GM12878 (cell line): ENCODE measurements around the gene SH2B3. TPM values are rescaled to one million over a fixed set of nuclear protein-coding genes. Genes with fewer than 3 reads are reported as not detected.

Source experiments
- ATAC-seq: fragments of 200-7000 bp; cut with Tn5 transposase; 3 replicates; pipeline ENCODE4 v1.9.1; 2020; ENCODE audit warnings: mild to moderate bottlenecking, moderate library complexity
- BruUV-seq: library from RNA; stranded (reverse); fragments of 400-500 nt; replicated peaks from 2 replicates; lab custom pipeline; 2021; lab: Mats Ljungman, UMichigan
- CTCF ChIA-PET: fragments of 300-600 bp; sonication (Branson Sonifier 250); formaldehyde crosslinking; extraction: SDS; loops from one replicate; lab custom pipeline; 2021; ENCODE audit warnings: inconsistent platforms; lab: Yijun Ruan, JAX
- POLR2A ChIA-PET: fragments of 350-600 bp; formaldehyde crosslinking; extraction: SDS; loops from one replicate; lab custom pipeline; 2021; ENCODE audit warnings: inconsistent platforms; lab: Charles Lee
- RAD21 ChIA-PET: fragments of 300-600 bp; sonication (Branson Sonifier 250); formaldehyde crosslinking; loops from one replicate; lab custom pipeline; 2023; ENCODE audit warnings: antibody characterized with exemption; ENCODE audit not compliant: unreplicated experiment; lab: Charles Lee
- SMC1A ChIA-PET: fragments of 300-600 bp; sonication (Branson Sonifier 250); formaldehyde crosslinking; loops from one replicate; lab custom pipeline; 2023; ENCODE audit not compliant: unreplicated experiment, uncharacterized antibody; lab: Charles Lee
- DNase-seq: peaks from one replicate; pipeline ENCODE4 v3.0.0-alpha.2; 2011; ENCODE audit warnings: low read depth, low spot score
- FAIRE-seq: peaks from 3 replicates; lab custom pipeline; 2011; peaks lifted over from hg19 to GRCh38; lab: Jason Lieb, UNC
- H2AFZ ChIP-seq: 2 replicates; pipeline ENCODE4 v1.6.0; 2011; ENCODE audit warnings: low read depth, low read length, control low read depth; ENCODE audit not compliant: control insufficient read depth
- H3K27ac ChIP-seq: 2 replicates; pipeline ENCODE4 v1.5.1; 2011; ENCODE audit warnings: control low read depth; ENCODE audit not compliant: control insufficient read depth, insufficient read depth
- H3K27me3 ChIP-seq, 2 experiments: replicated peaks in 1 of 2; 2 replicates each; pipeline versions ENCODE4 v1.6.0 to v1.6.1; 2011; ENCODE audit warnings: low read length in 1 of 2; ENCODE audit not compliant: control insufficient read depth in 2 of 2, insufficient read depth in 2 of 2
- H3K36me3 ChIP-seq, 2 experiments: 2 replicates each; pipeline ENCODE4 v1.5.1; 2011; ENCODE audit warnings: low read length in 1 of 2; ENCODE audit not compliant: control insufficient read depth in 2 of 2, insufficient read depth in 2 of 2
- H3K4me1 ChIP-seq: 2 replicates; pipeline ENCODE4 v1.6.1; 2011; ENCODE audit warnings: mild to moderate bottlenecking, low read length, moderate library complexity, mixed read lengths; ENCODE audit not compliant: control insufficient read depth, insufficient read depth
- H3K4me2 ChIP-seq: 2 replicates; pipeline ENCODE4 v1.6.0; 2011; ENCODE audit warnings: control low read depth; ENCODE audit not compliant: control insufficient read depth, insufficient read depth
- H3K4me3 ChIP-seq: fragments of 200-600 bp; sonication (generic); 2 replicates; pipeline ENCODE4 v1.5.1; 2016
- H3K79me2 ChIP-seq: 2 replicates; pipeline ENCODE4 v1.6.0; 2011; ENCODE audit warnings: low read length; ENCODE audit not compliant: control insufficient read depth, insufficient read depth
- H3K9ac ChIP-seq: 2 replicates; pipeline ENCODE4 v1.8.0; 2011; ENCODE audit warnings: low read length, control low read depth, mixed read lengths; ENCODE audit not compliant: control insufficient read depth, insufficient read depth
- H3K9me3 ChIP-seq: replicated peaks from 3 replicates; pipeline ENCODE4 v1.5.1; 2011; ENCODE audit warnings: mild to moderate bottlenecking, low read length; ENCODE audit not compliant: control insufficient read depth, insufficient read depth
- H4K20me1 ChIP-seq: 2 replicates; pipeline ENCODE4 v1.6.0; 2011; ENCODE audit not compliant: control insufficient read depth, insufficient read depth
- CBX3 ChIP-seq: fragments of 200-600 bp; sonication (generic); IDR thresholded peaks from 2 replicates; pipeline ENCODE4 v1.6.1; 2016; ENCODE audit warnings: low read depth, borderline replicate concordance
- CHD1 ChIP-seq: IDR thresholded peaks from 2 replicates; pipeline ENCODE4 v1.6.1; 2012; ENCODE audit warnings: low read depth, low read length, improper control_type of control experiment
- FOXK2 ChIP-seq: fragments of 450-650 bp; IDR thresholded peaks from 2 replicates; pipeline ENCODE4 v1.6.1; 2017; ENCODE audit warnings: mild to moderate bottlenecking, moderate library complexity
- HCFC1 ChIP-seq: fragments of 150-350 bp; IDR thresholded peaks from 2 replicates; pipeline ENCODE4 v1.6.1; 2014; ENCODE audit warnings: low read length
- MEF2B ChIP-seq: fragments of 450-650 bp; IDR thresholded peaks from 2 replicates; pipeline ENCODE4 v1.6.1; 2018; ENCODE audit warnings: mild to moderate bottlenecking, moderate library complexity; ENCODE audit not compliant: partially characterized antibody, poor library complexity, severe bottlenecking
- MXI1 ChIP-seq: fragments of 150-350 bp; IDR thresholded peaks from 2 replicates; pipeline ENCODE4 v1.6.1; 2011; ENCODE audit warnings: low read depth, mild to moderate bottlenecking, inconsistent platforms, low read length, improper control_type of control experiment
- NR2C1 ChIP-seq: fragments of 450-650 bp; IDR thresholded peaks from 2 replicates; pipeline ENCODE4 v1.6.1; 2017; ENCODE audit warnings: antibody characterized with exemption, mild to moderate bottlenecking, moderate library complexity
- PML ChIP-seq: IDR thresholded peaks from 2 replicates; pipeline ENCODE4 v1.6.1; 2012; ENCODE audit warnings: low read length, inconsistent platforms
- POU2F2 ChIP-seq: IDR thresholded peaks from 3 replicates; pipeline ENCODE4 v1.6.1; 2011; ENCODE audit warnings: low read depth, mild to moderate bottlenecking, low read length, borderline replicate concordance
- SIX5 ChIP-seq: IDR thresholded peaks from 2 replicates; pipeline ENCODE4 v1.6.1; 2011; ENCODE audit warnings: mild to moderate bottlenecking, low read depth, low read length, moderate library complexity; ENCODE audit not compliant: severe bottlenecking
- SUPT20H ChIP-seq: IDR thresholded peaks from 2 replicates; pipeline ENCODE4 v1.6.1; 2011; ENCODE audit warnings: low read depth, mild to moderate bottlenecking, low read length, moderate library complexity, borderline replicate concordance; ENCODE audit not compliant: control insufficient read depth
- SUZ12 ChIP-seq: fragments of 200-600 bp; sonication (generic); IDR thresholded peaks from one replicate; pipeline ENCODE4 v1.6.1; 2018; ENCODE audit warnings: antibody characterized with exemption, mild to moderate bottlenecking; ENCODE audit not compliant: unreplicated experiment
- TCF7 ChIP-seq: IDR thresholded peaks from 2 replicates; pipeline ENCODE4 v1.6.1; 2014; ENCODE audit warnings: antibody characterized with exemption, borderline replicate concordance
- WGBS: methylation state at CpG from one replicate; pipeline ENCODE4 v1.1.6; 2016; ENCODE audit warnings: low lambda C conversion rate; ENCODE audit not compliant: insufficient replicate concordance, insufficient coverage; ENCODE audit errors: missing lambda C conversion rate; 5-methylcytosine and 5-hydroxymethylcytosine counted together
- in situ Hi-C: fragments of 300-500 bp; cut with MboI; formaldehyde crosslinking; loops from 9 replicates; pipeline ENCODE4 v1.14.3; 2018; ENCODE audit warnings: mixed read lengths
- intact Hi-C: fragments of 100-400 bp; cut with micrococcal nuclease; formaldehyde crosslinking; loops from one replicate; pipeline ENCODE4 v1.14.2; 2022; ENCODE audit not compliant: unreplicated experiment
- polyA plus RNA-seq, 11 experiments: library from polyadenylated mRNA; depleted of rRNA in 4 of 11; unstranded in 6 of 11; stranded (reverse) in 5 of 11; fragments of >200 nt; fragmentation: Nextera tagmentation in 4 of 11; fragmentation: Illumina TruSeq in 1 of 11; extraction: Ambion mirVana in 4 of 11; extraction: Trizol in 1 of 11; gene quantifications; 1 replicate in 1 of 11; 2 replicates in 10 of 11; pipeline versions ENCODE4 v1.2.1 to v1.2.3, GENCODE V29; 2011 to 2016; ENCODE audit warnings: inconsistent platforms in 2 of 11, missing spikeins in 2 of 11, low read depth in 1 of 11
- total RNA-seq, 4 experiments: library from RNA; depleted of rRNA in 3 of 4; stranded (reverse); fragments of >200 nt in 3 of 4; fragmentation: Illumina TruSeq in 1 of 4; extraction: Trizol in 1 of 4; gene quantifications; 2 replicates each; pipeline versions ENCODE4 v1.2.1 to v1.2.3, GENCODE V29; 2013 to 2021
- TF ChIP-seq, protein P1 (sequence below): fragments of 450-650 bp; IDR thresholded peaks from 2 replicates; pipeline ENCODE4 v1.6.1; 2014; ENCODE audit warnings: mild to moderate bottlenecking
- TF ChIP-seq, protein P2 (sequence below): fragments of 150-350 bp; IDR thresholded peaks from 2 replicates; pipeline ENCODE4 v1.6.1; 2014; ENCODE audit warnings: mild to moderate bottlenecking, low read depth, low read length
- TF ChIP-seq, protein P3 (sequence below): fragments of 450-650 bp; formaldehyde crosslinking; IDR thresholded peaks from 2 replicates; pipeline ENCODE4 v1.5.0; 2022; ENCODE audit warnings: mild to moderate bottlenecking, missing genetic modification characterization

The SH2B3 gene
- total and polyA plus RNA-seq, 10 of the 15 experiments (the other 5 are each of a cell fraction or from before 2014, with no cell fraction given): 5.8 to 46.4 (median 23.3) TPM

- no peak overlapping the region for H3K4me2 ChIP-seq
- no peak overlapping the region for H3K9ac ChIP-seq
- RAD21 ChIA-PET: interaction anchor here (1.0 to 22.6 kb wide), 2 partner anchors 51 to 59 kb away, joined by 4 to 804 read pairs; partner anchors contain the start of gene SH2B3
- in situ Hi-C loops (no loop called here), intact Hi-C loops (no loop called here)
- peaks cover 17 to 19% of the 10 kb centered on the region in 2 experiments for H3K36me3 ChIP-seq
- no peaks in the 10 kb centered on the region for H3K27me3 ChIP-seq
- CTCF ChIA-PET: interaction anchor here (1.1 to 27.3 kb wide), 4 partner anchors 21 to 74 kb away, joined by 3 to 1117 read pairs (median 4); partner anchors contain the start of gene SH2B3
- no peaks in the 10 kb centered on the region for H3K79me2 ChIP-seq
- no peaks in the 10 kb centered on the region; the same call in 1 of the 2 replicates for H4K20me1 ChIP-seq
- FAIRE-seq: no peak
- WGBS: 91% methylated on average over 13 of the region's 15 CpGs
- H3K4me1 ChIP-seq: peaks cover 9% of the 10 kb centered on the region
- SMC1A ChIA-PET: interaction anchor here (16.8 kb wide), 1 partner anchor 53 kb away, joined by 605 read pairs; the partner anchor contains the start of gene SH2B3
- no peak overlapping the region for H3K4me3 ChIP-seq
- H2AFZ ChIP-seq: no peak overlapping the region
- no peak for ATAC-seq
- POLR2A ChIA-PET: interaction anchor here (0.6 kb wide), 1 partner anchor 27 kb away, joined by 7 read pairs; no protein-coding TSS in a partner anchor
- no peak overlapping the region for H3K27ac ChIP-seq
- no peaks in the 10 kb centered on the region for H3K9me3 ChIP-seq
- BruUV-seq: no TSS peak
- no peak for DNase-seq
- TF ChIP-seq, protein P1, sequence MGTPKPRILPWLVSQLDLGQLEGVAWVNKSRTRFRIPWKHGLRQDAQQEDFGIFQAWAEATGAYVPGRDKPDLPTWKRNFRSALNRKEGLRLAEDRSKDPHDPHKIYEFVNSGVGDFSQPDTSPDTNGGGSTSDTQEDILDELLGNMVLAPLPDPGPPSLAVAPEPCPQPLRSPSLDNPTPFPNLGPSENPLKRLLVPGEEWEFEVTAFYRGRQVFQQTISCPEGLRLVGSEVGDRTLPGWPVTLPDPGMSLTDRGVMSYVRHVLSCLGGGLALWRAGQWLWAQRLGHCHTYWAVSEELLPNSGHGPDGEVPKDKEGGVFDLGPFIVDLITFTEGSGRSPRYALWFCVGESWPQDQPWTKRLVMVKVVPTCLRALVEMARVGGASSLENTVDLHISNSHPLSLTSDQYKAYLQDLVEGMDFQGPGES: no peak
- TF ChIP-seq MXI1: no peak
- TF ChIP-seq, protein P2, sequence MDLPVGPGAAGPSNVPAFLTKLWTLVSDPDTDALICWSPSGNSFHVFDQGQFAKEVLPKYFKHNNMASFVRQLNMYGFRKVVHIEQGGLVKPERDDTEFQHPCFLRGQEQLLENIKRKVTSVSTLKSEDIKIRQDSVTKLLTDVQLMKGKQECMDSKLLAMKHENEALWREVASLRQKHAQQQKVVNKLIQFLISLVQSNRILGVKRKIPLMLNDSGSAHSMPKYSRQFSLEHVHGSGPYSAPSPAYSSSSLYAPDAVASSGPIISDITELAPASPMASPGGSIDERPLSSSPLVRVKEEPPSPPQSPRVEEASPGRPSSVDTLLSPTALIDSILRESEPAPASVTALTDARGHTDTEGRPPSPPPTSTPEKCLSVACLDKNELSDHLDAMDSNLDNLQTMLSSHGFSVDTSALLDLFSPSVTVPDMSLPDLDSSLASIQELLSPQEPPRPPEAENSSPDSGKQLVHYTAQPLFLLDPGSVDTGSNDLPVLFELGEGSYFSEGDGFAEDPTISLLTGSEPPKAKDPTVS: no peak
- no peak for TF ChIP-seq MEF2B
- TF ChIP-seq CBX3: no peak
- TF ChIP-seq SIX5: no peak
- no peak for TF ChIP-seq FOXK2
- TF ChIP-seq PML: no peak
- no peak for TF ChIP-seq NR2C1
- no peak for TF ChIP-seq TCF7
- no peak for TF ChIP-seq POU2F2
- TF ChIP-seq, protein P3, sequence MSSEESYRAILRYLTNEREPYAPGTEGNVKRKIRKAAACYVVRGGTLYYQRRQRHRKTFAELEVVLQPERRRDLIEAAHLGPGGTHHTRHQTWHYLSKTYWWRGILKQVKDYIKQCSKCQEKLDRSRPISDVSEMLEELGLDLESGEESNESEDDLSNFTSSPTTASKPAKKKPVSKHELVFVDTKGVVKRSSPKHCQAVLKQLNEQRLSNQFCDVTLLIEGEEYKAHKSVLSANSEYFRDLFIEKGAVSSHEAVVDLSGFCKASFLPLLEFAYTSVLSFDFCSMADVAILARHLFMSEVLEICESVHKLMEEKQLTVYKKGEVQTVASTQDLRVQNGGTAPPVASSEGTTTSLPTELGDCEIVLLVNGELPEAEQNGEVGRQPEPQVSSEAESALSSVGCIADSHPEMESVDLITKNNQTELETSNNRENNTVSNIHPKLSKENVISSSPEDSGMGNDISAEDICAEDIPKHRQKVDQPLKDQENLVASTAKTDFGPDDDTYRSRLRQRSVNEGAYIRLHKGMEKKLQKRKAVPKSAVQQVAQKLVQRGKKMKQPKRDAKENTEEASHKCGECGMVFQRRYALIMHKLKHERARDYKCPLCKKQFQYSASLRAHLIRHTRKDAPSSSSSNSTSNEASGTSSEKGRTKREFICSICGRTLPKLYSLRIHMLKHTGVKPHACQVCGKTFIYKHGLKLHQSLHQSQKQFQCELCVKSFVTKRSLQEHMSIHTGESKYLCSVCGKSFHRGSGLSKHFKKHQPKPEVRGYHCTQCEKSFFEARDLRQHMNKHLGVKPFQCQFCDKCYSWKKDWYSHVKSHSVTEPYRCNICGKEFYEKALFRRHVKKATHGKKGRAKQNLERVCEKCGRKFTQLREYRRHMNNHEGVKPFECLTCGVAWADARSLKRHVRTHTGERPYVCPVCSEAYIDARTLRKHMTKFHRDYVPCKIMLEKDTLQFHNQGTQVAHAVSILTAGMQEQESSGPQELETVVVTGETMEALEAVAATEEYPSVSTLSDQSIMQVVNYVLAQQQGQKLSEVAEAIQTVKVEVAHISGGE (CRISPR knock-in tag): no peak
- no peak for TF ChIP-seq SUZ12
- no peak for TF ChIP-seq HCFC1
- TF ChIP-seq CHD1: no peak
- no peak for TF ChIP-seq SUPT20H
Measured at GRCh38 chr12:111455448-111456320, 50.0 kb downstream of the SH2B3 start.
